Liver (tissue), 9 donors: ENCODE data around the gene LBHD1. TPM values are rescaled to one million over a fixed set of nuclear protein-coding genes. Genes with fewer than 3 reads are reported as not detected.

Experiments used
- DNase-seq: peaks from one replicate; pipeline ENCODE4 v3.0.0-alpha.2; 2017; ENCODE audit warnings: low spot score
- H3K27ac ChIP-seq, 2 donors: one replicate each; pipeline ENCODE4 v1.7.0; 2013; ENCODE audit warnings: inconsistent platforms in 2 of 2, low read length in 2 of 2, control low read depth in 1 of 2, low read depth in 1 of 2, mild to moderate bottlenecking in 1 of 2
- H3K27me3 ChIP-seq, 4 donors: one replicate each; pipeline versions ENCODE4 v1.6.1 to v1.7.0; 2013; ENCODE audit warnings: low read length in 3 of 4, inconsistent platforms in 1 of 4, mild to moderate bottlenecking in 1 of 4, moderate library complexity in 1 of 4; ENCODE audit not compliant: control insufficient read depth in 4 of 4, insufficient read depth in 4 of 4
- H3K36me3 ChIP-seq, 4 donors: one replicate each; pipeline versions ENCODE4 v1.6.1 to v1.7.0; 2013; ENCODE audit warnings: low read length in 3 of 4, mild to moderate bottlenecking in 3 of 4, low read depth in 1 of 4, moderate library complexity in 1 of 4; ENCODE audit not compliant: control insufficient read depth in 4 of 4, insufficient read depth in 3 of 4
- H3K4me1 ChIP-seq, 4 donors: one replicate each; pipeline versions ENCODE4 v1.6.1 to v1.7.0; 2013; ENCODE audit warnings: low read length in 3 of 4, mild to moderate bottlenecking in 3 of 4, moderate library complexity in 1 of 4; ENCODE audit not compliant: control insufficient read depth in 4 of 4, insufficient read depth in 4 of 4
- H3K4me3 ChIP-seq, 3 donors: one replicate each; pipeline versions ENCODE4 v1.6.1 to v1.7.0; 2013; ENCODE audit warnings: low read length in 3 of 3, control low read depth in 1 of 3, low read depth in 1 of 3, mild to moderate bottlenecking in 1 of 3
- H3K9ac ChIP-seq, 2 donors: one replicate each; pipeline ENCODE4 v1.7.0; 2013; ENCODE audit warnings: low read length in 2 of 2, mild to moderate bottlenecking in 2 of 2, moderate library complexity in 2 of 2, control low read depth in 1 of 2, low read depth in 1 of 2
- H3K9me3 ChIP-seq, 4 donors: one replicate each; pipeline versions ENCODE4 v1.6.1 to v1.7.0; 2013; ENCODE audit warnings: low read length in 3 of 4; ENCODE audit not compliant: control insufficient read depth in 4 of 4
- ATF3 ChIP-seq: IDR thresholded peaks from 2 replicates; pipeline ENCODE4 v1.6.1; 2016; ENCODE audit warnings: antibody characterized with exemption
- CTCF ChIP-seq: fragments of 150-350 bp; IDR thresholded peaks from 2 replicates; pipeline ENCODE4 v1.5.1; 2017; ENCODE audit warnings: improper control_type of control experiment, low read depth, low read length; ENCODE audit not compliant: missing input control
- EGR1 ChIP-seq, 2 donors: IDR thresholded peaks; 2 replicates each; pipeline ENCODE4 v1.6.1; 2016 to 2018; ENCODE audit warnings: antibody characterized with exemption in 2 of 2, low read depth in 2 of 2
- FOXA1 ChIP-seq: IDR thresholded peaks from 2 replicates; pipeline ENCODE4 v1.6.1; 2016; ENCODE audit warnings: antibody characterized with exemption
- FOXA2 ChIP-seq: IDR thresholded peaks from 2 replicates; pipeline ENCODE4 v1.6.1; 2016; ENCODE audit warnings: antibody characterized with exemption
- GABPA ChIP-seq, 2 donors: IDR thresholded peaks in 1 of 2; conservative IDR thresholded peaks in 1 of 2; 2 replicates each; pipeline ENCODE4 v1.6.1; 2016; ENCODE audit warnings: antibody characterized with exemption in 2 of 2, mild to moderate bottlenecking in 1 of 2, moderate library complexity in 1 of 2
- HNF4A ChIP-seq, 2 donors: conservative IDR thresholded peaks; 2 replicates each; pipeline ENCODE4 v1.6.1; 2016; ENCODE audit warnings: antibody characterized with exemption in 2 of 2, mild to moderate bottlenecking in 2 of 2
- HNF4G ChIP-seq: IDR thresholded peaks from 2 replicates; pipeline ENCODE4 v1.6.1; 2016; ENCODE audit warnings: antibody characterized with exemption
- JUND ChIP-seq, 2 donors: IDR thresholded peaks; 2 replicates each; pipeline ENCODE4 v1.6.1; 2016; ENCODE audit warnings: antibody characterized with exemption in 2 of 2
- NR2F2 ChIP-seq: IDR thresholded peaks from 2 replicates; pipeline ENCODE4 v1.6.1; 2016; ENCODE audit warnings: antibody characterized with exemption
- RAD21 ChIP-seq, 2 donors: IDR thresholded peaks; 2 replicates each; pipeline ENCODE4 v1.6.1; 2016; ENCODE audit warnings: antibody characterized with exemption in 2 of 2, mild to moderate bottlenecking in 2 of 2
- REST ChIP-seq: IDR thresholded peaks from 2 replicates; pipeline ENCODE4 v1.6.1; 2016; ENCODE audit warnings: antibody characterized with exemption, mild to moderate bottlenecking
- RXRA ChIP-seq, 2 donors: IDR thresholded peaks; 2 replicates each; pipeline ENCODE4 v1.6.1; 2017 to 2018; ENCODE audit warnings: antibody characterized with exemption in 2 of 2, mild to moderate bottlenecking in 1 of 2
- SP1 ChIP-seq: IDR thresholded peaks from 2 replicates; pipeline ENCODE4 v1.6.1; 2018; ENCODE audit warnings: antibody characterized with exemption, mild to moderate bottlenecking
- TAF1 ChIP-seq: conservative IDR thresholded peaks from 2 replicates; pipeline ENCODE4 v1.6.1; 2016; ENCODE audit warnings: antibody characterized with exemption, mild to moderate bottlenecking
- YY1 ChIP-seq: IDR thresholded peaks from 2 replicates; pipeline ENCODE4 v1.6.1; 2016; ENCODE audit warnings: antibody characterized with exemption, mild to moderate bottlenecking
- WGBS: extraction: QIAGEN DNeasy Blood & Tissue Kit; methylation state at CpG from one replicate; pipeline ENCODE4 v1.1.7; 2013; 5-methylcytosine and 5-hydroxymethylcytosine counted together
- polyA plus RNA-seq, 2 donors: library from polyadenylated mRNA; stranded (reverse) in 1 of 2; unstranded in 1 of 2; fragments of 200-250 nt in 1 of 2; fragments of >200 nt in 1 of 2; fragmentation: Nextera tagmentation in 1 of 2; extraction: Ambion mirVana in 1 of 2; gene quantifications; one replicate each; pipeline versions ENCODE4 v1.2.1 to v1.2.3, GENCODE V29; 2013 to 2015
- total RNA-seq, 2 donors: library from RNA; depleted of rRNA; stranded (reverse); fragments of >200 nt; gene quantifications; one replicate each; pipeline ENCODE4 v1.2.3, GENCODE V29; 2014
- TF ChIP-seq, protein P1 (sequence below): IDR thresholded peaks from 2 replicates; pipeline ENCODE4 v1.6.1; 2016; ENCODE audit warnings: antibody characterized with exemption
- TF ChIP-seq, protein P2 (sequence below): IDR thresholded peaks from 2 replicates; pipeline ENCODE4 v1.6.1; 2016; ENCODE audit warnings: antibody characterized with exemption
- donor health status: healthy.
- donor health status: healthy.
- donor health status: healthy.
- donor health status: healthy.
- donor health status: healthy.

LBHD1 gene
- total and polyA plus RNA-seq, 4 donors, result 1.6 to 4.4 (median 3.4) TPM

DNA sequence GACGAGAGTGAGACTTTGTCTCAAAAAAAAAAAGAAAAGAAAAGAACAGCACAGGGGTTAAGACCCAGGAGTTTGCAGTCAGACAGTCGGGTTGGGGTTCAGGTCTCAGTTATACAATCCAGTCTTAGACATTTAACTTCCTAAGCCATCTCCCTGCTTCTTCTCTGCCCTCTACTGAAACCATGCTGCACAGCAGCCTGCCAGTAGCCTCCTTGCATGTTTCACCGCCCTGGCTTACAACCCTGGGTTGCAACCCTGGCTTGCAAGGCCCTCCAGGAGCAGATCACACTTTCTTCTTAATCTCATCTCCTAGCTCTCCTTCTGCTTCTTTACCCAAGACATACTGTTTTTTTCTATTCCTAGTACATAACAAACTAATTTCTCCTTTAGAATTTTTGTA is 44.4 kb downstream of the LBHD1 start:
- Histone ChIP-seq H3K27me3 (no peaks in the 10 kb centered on the region), H3K4me3 (no peak overlapping the region), H3K9me3 (no peaks in the 10 kb centered on the region), H3K4me1 (peaks cover 0 to under 1% (median 0%) of the 10 kb centered on the region in 4 donors), H3K36me3 (peaks cover 36 to 73% (median 68%) of the 10 kb centered on the region in 4 donors), H3K27ac (no peak overlapping the region), H3K9ac (no peak overlapping the region)
- WGBS, result 90% methylated on average over 3 of the region's 3 CpGs
- no peak for DNase-seq
- TF ChIP-seq EGR1 (IDR thresholded peaks at IDR 0.05; ENCODE audit: low read depth in 2 of 2), result no peak
- TF ChIP-seq FOXA2, result no peak
- TF ChIP-seq ATF3, result no peak
- no peak for TF ChIP-seq CTCF
- TF ChIP-seq HNF4A (conservative IDR thresholded peaks at IDR 0.05), result no peak
- TF ChIP-seq NR2F2, result no peak
- TF ChIP-seq FOXA1, result no peak

GRCh38 chr11:62622476-62623089 is 49.5 kb downstream of the LBHD1 start:
- peaks cover 9 to 27% (median 24%) of the 10 kb centered on the region in 4 donors for H3K36me3 ChIP-seq
- 89% methylated on average over 7 of the region's 7 CpGs for WGBS
- H3K4me3 ChIP-seq, result no peak overlapping the region
- no peak overlapping the region for H3K9ac ChIP-seq
- peak overlapping the region; percentile 80 to 96 for H3K27ac ChIP-seq
- H3K4me1 ChIP-seq, result peaks cover 4 to 17% (median 10%) of the 10 kb centered on the region in 4 donors
- H3K9me3 ChIP-seq, result no peaks in the 10 kb centered on the region
- H3K27me3 ChIP-seq, result no peaks in the 10 kb centered on the region
- TF ChIP-seq SP1, result no peak
- no peak for TF ChIP-seq YY1
- TF ChIP-seq, protein P1, sequence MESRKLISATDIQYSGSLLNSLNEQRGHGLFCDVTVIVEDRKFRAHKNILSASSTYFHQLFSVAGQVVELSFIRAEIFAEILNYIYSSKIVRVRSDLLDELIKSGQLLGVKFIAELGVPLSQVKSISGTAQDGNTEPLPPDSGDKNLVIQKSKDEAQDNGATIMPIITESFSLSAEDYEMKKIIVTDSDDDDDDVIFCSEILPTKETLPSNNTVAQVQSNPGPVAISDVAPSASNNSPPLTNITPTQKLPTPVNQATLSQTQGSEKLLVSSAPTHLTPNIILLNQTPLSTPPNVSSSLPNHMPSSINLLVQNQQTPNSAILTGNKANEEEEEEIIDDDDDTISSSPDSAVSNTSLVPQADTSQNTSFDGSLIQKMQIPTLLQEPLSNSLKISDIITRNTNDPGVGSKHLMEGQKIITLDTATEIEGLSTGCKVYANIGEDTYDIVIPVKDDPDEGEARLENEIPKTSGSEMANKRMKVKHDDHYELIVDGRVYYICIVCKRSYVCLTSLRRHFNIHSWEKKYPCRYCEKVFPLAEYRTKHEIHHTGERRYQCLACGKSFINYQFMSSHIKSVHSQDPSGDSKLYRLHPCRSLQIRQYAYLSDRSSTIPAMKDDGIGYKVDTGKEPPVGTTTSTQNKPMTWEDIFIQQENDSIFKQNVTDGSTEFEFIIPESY, result no peak
- TF ChIP-seq FOXA2, result no peak
- no peak for TF ChIP-seq JUND (IDR thresholded peaks at IDR 0.05)
- TF ChIP-seq EGR1 (IDR thresholded peaks at IDR 0.05; ENCODE audit: low read depth in 2 of 2), result no peak
- no peak for TF ChIP-seq GABPA (IDR thresholded peaks at IDR 0.05 in 1 of 2, conservative IDR thresholded peaks at IDR 0.05 in 1 of 2)
- TF ChIP-seq HNF4A (conservative IDR thresholded peaks at IDR 0.05), result no peak
- TF ChIP-seq, protein P2, sequence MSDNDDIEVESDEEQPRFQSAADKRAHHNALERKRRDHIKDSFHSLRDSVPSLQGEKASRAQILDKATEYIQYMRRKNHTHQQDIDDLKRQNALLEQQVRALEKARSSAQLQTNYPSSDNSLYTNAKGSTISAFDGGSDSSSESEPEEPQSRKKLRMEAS, result no peak
- no peak for TF ChIP-seq HNF4G
- no peak for TF ChIP-seq NR2F2
- no peak for TF ChIP-seq TAF1
- no peak for TF ChIP-seq REST
- no peak for TF ChIP-seq FOXA1
- TF ChIP-seq RAD21 (IDR thresholded peaks at IDR 0.05), result no peak
- no peak for TF ChIP-seq ATF3
- no peak for TF ChIP-seq RXRA (IDR thresholded peaks at IDR 0.05)
- TF ChIP-seq CTCF, result no peak
- DNase-seq, result no peak
